SK-N-SH (cell line): Measurements from ENCODE around the gene MFAP4. TPM values are rescaled to one million over a fixed set of nuclear protein-coding genes. Genes with fewer than 3 reads are reported as not detected.

Source experiments
- CTCF ChIA-PET: fragments of 300-600, 350-600 bp; formaldehyde crosslinking; extraction: SDS; loops from one replicate; lab custom pipeline; 2021; lab: Yijun Ruan, JAX
- POLR2A ChIA-PET: fragments of 350-600 bp; sonication (Branson Sonifier 250); formaldehyde crosslinking; extraction: SDS; loops from one replicate; lab custom pipeline; 2020; ENCODE audit warnings: antibody characterized with exemption, inconsistent platforms; lab: Yijun Ruan, JAX
- DNase-seq: peaks from one replicate; pipeline ENCODE4 v3.0.0; 2012
- H2AFZ ChIP-seq: fragments of 200-600 bp; sonication (generic); 2 replicates; pipeline ENCODE4 v1.8.1; 2016; ENCODE audit warnings: antibody characterized with exemption, mild to moderate bottlenecking, low read depth
- H3F3A ChIP-seq: fragments of 200-600 bp; sonication (generic); replicated peaks from 2 replicates; pipeline ENCODE3; 2016; ENCODE audit warnings: antibody characterized with exemption, mild to moderate bottlenecking; ENCODE audit not compliant: insufficient read depth
- H3K27ac ChIP-seq, 2 experiments: fragments of 200-500 bp in 1 of 2; fragments of 200-600 bp in 1 of 2; sonication (Bioruptor generic) in 1 of 2; sonication (generic), shearing (Covaris generic) in 1 of 2; 2 replicates each; pipeline versions ENCODE4 v1.5.1 to v1.6.1; 2014 to 2016; ENCODE audit warnings: low read depth in 2 of 2, inconsistent platforms in 1 of 2, low read length in 1 of 2, mild to moderate bottlenecking in 1 of 2, mixed read lengths in 1 of 2
- H3K27me3 ChIP-seq: fragments of 200-600 bp; sonication (generic), shearing (Covaris generic); 2 replicates; pipeline ENCODE4 v1.6.1; 2016; ENCODE audit warnings: mixed run types; ENCODE audit not compliant: insufficient read depth
- H3K36me3 ChIP-seq, 2 experiments: fragments of 200-500 bp in 1 of 2; fragments of 200-600 bp in 1 of 2; sonication (Bioruptor generic) in 1 of 2; sonication (generic) in 1 of 2; replicated peaks in 1 of 2; 2 replicates each; pipeline versions ENCODE3 to v1.5.1; 2014 to 2016; ENCODE audit warnings: low read length in 1 of 2, mild to moderate bottlenecking in 1 of 2; ENCODE audit not compliant: insufficient read depth in 2 of 2, control insufficient read depth in 1 of 2
- H3K4me1 ChIP-seq, 2 experiments: fragments of 200-500 bp in 1 of 2; fragments of 200-600 bp in 1 of 2; sonication (Bioruptor generic) in 1 of 2; sonication (generic), shearing (Covaris generic) in 1 of 2; 2 replicates each; pipeline versions ENCODE4 v1.5.1 to v1.6.1; 2014 to 2016; ENCODE audit warnings: low read depth in 1 of 2, low read length in 1 of 2, mixed run types in 1 of 2; ENCODE audit not compliant: insufficient read depth in 2 of 2, control insufficient read depth in 1 of 2
- H3K4me2 ChIP-seq: fragments of 200-600 bp; sonication (generic), shearing (Covaris generic); 2 replicates; pipeline ENCODE4 v1.6.1; 2017; ENCODE audit warnings: mixed run types
- H3K4me3 ChIP-seq, 2 experiments: fragments of 200-500 bp in 1 of 2; fragments of 200-600 bp in 1 of 2; sonication (Bioruptor generic) in 1 of 2; sonication (generic), shearing (Covaris generic) in 1 of 2; 2 replicates each; pipeline versions ENCODE4 v1.5.1 to v1.8.1; 2014 to 2016; ENCODE audit warnings: low read depth in 2 of 2, inconsistent platforms in 1 of 2, low read length in 1 of 2, mild to moderate bottlenecking in 1 of 2, mixed read lengths in 1 of 2, moderate library complexity in 1 of 2
- H3K79me2 ChIP-seq: fragments of 200-600 bp; sonication (generic); 2 replicates; pipeline ENCODE4 v1.8.1; 2017; ENCODE audit warnings: mild to moderate bottlenecking; ENCODE audit not compliant: insufficient read depth
- H3K9ac ChIP-seq: fragments of 200-600 bp; sonication (generic); 2 replicates; pipeline ENCODE4 v1.6.1; 2017; ENCODE audit warnings: mixed run types
- H3K9me2 ChIP-seq: fragments of 200-600 bp; sonication (generic); 2 replicates; pipeline ENCODE4 v1.6.1; 2017; ENCODE audit warnings: mixed run types
- H3K9me3 ChIP-seq: fragments of 200-600 bp; sonication (generic); 2 replicates; pipeline ENCODE4 v1.6.1; 2017; ENCODE audit warnings: mixed run types, mild to moderate bottlenecking, moderate library complexity
- H4K20me1 ChIP-seq: fragments of 200-600 bp; sonication (generic); 2 replicates; pipeline ENCODE4 v1.6.1; 2017; ENCODE audit warnings: mild to moderate bottlenecking, mixed run types; ENCODE audit not compliant: insufficient read depth
- CHD2 ChIP-seq: fragments of 150-350 bp; IDR thresholded peaks from 2 replicates; pipeline ENCODE4 v1.6.1; 2018; ENCODE audit warnings: low read length; ENCODE audit not compliant: partially characterized antibody
- EP300 ChIP-seq, 2 experiments: IDR thresholded peaks; 2 replicates each; pipeline versions ENCODE4 v1.4.0 to v1.6.1; 2012; ENCODE audit warnings: borderline replicate concordance in 1 of 2, low read depth in 1 of 2, low read length in 1 of 2
- FOSL2 ChIP-seq: IDR thresholded peaks from 2 replicates; pipeline ENCODE4 v1.4.0; 2012; ENCODE audit warnings: low read depth, mild to moderate bottlenecking, moderate library complexity, borderline replicate concordance
- FOXJ3 ChIP-seq: sonication (generic); formaldehyde crosslinking; IDR thresholded peaks from 2 replicates; pipeline ENCODE4 v1.5.1; 2020; ENCODE audit warnings: mild to moderate bottlenecking, missing genetic modification reagents
- FOXM1 ChIP-seq: IDR thresholded peaks from 2 replicates; pipeline ENCODE4 v1.4.0; 2012; ENCODE audit warnings: low read depth, mild to moderate bottlenecking
- GABPA ChIP-seq: IDR thresholded peaks from 2 replicates; pipeline ENCODE4 v1.4.0; 2012; ENCODE audit warnings: low read depth, mild to moderate bottlenecking
- GATA2 ChIP-seq: sonication (generic); formaldehyde crosslinking; IDR thresholded peaks from 2 replicates; pipeline ENCODE4 v1.5.0; 2020; ENCODE audit warnings: mild to moderate bottlenecking, missing genetic modification reagents
- MXI1 ChIP-seq: IDR thresholded peaks from 2 replicates; pipeline ENCODE4 v1.6.1; 2012; ENCODE audit warnings: mild to moderate bottlenecking, low read depth, low read length, improper control_type of control experiment
- NFIC ChIP-seq: IDR thresholded peaks from 2 replicates; pipeline ENCODE4 v1.4.0; 2012; ENCODE audit warnings: borderline replicate concordance
- RAD21 ChIP-seq: IDR thresholded peaks from 2 replicates; pipeline ENCODE4 v1.6.1; 2012; ENCODE audit warnings: mild to moderate bottlenecking, low read length
- RCOR1 ChIP-seq: fragments of 150-350 bp; IDR thresholded peaks from 2 replicates; pipeline ENCODE4 v1.6.1; 2017; ENCODE audit warnings: antibody characterized with exemption, low read length
- SIN3A ChIP-seq: IDR thresholded peaks from 2 replicates; pipeline ENCODE4 v1.6.1; 2012; ENCODE audit warnings: low read depth, mild to moderate bottlenecking, low read length, moderate library complexity, borderline replicate concordance
- TAF1 ChIP-seq: IDR thresholded peaks from 2 replicates; pipeline ENCODE4 v1.6.1; 2012; ENCODE audit warnings: low read depth, mild to moderate bottlenecking, low read length, moderate library complexity, borderline replicate concordance
- TEAD4 ChIP-seq: IDR thresholded peaks from 2 replicates; pipeline ENCODE4 v1.4.0; 2012; ENCODE audit warnings: mild to moderate bottlenecking, borderline replicate concordance; ENCODE audit not compliant: insufficient read depth
- YY1 ChIP-seq: IDR thresholded peaks from 2 replicates; pipeline ENCODE4 v1.4.0; 2012; ENCODE audit warnings: low read depth, mild to moderate bottlenecking
- WGBS: methylation state at CpG from one replicate; pipeline ENCODE4 v1.1.6; 2017; ENCODE audit warnings: low lambda C conversion rate; 5-methylcytosine and 5-hydroxymethylcytosine counted together
- polyA plus RNA-seq, 3 experiments: library from polyadenylated mRNA; depleted of rRNA; stranded (reverse); fragments of >200 nt; gene quantifications; 2 replicates each; pipeline ENCODE4 v1.2.3, GENCODE V29; 2012
- TF ChIP-seq, protein P1 (sequence below): IDR thresholded peaks from 2 replicates; pipeline ENCODE4 v1.4.0; 2012; ENCODE audit warnings: low read depth
- TF ChIP-seq, protein P2 (sequence below): IDR thresholded peaks from 2 replicates; pipeline ENCODE4 v1.4.0; 2012; ENCODE audit warnings: low read depth, borderline replicate concordance
- TF ChIP-seq, protein P3 (sequence below): fragments of 150-350 bp; IDR thresholded peaks from 2 replicates; pipeline ENCODE4 v1.6.1; 2016; ENCODE audit warnings: mild to moderate bottlenecking, low read depth, low read length

The MFAP4 gene
- polyA plus RNA-seq, 1 of the 3 experiments (the other 2 are of a cell fraction), result 120 TPM

DNA sequence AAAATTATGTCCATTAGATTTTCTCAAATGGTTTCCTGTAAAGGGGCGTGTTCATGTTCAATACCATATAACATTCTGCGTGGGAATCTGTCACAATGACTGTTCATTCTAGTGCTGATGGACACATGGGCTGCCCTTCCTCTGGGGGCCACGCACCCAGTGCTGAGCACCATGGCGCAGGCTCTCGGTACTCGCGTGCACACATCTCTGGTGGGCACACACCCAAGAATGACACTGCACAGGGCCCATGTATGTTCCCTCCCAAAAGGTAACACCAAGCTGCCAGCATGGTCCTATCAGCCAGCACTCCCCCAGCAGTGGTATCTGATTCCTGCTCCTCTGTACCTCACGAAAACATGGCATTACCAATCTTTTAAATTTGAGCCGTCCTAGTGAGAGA is 38.2 kb downstream of the MFAP4 start:
- H3K9me3 ChIP-seq, result no peaks in the 10 kb centered on the region
- POLR2A ChIA-PET, result no interaction called here
- WGBS, result 96% methylated on average over 9 of the region's 9 CpGs
- H3K36me3 ChIP-seq, result peaks cover 0 to 6% of the 10 kb centered on the region in 2 experiments
- no peak for TF ChIP-seq MXI1
- TF ChIP-seq FOXJ3 (CRISPR knock-in tag), result no peak
- TF ChIP-seq, protein P1, sequence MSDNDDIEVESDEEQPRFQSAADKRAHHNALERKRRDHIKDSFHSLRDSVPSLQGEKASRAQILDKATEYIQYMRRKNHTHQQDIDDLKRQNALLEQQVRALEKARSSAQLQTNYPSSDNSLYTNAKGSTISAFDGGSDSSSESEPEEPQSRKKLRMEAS, result no peak
- TF ChIP-seq, protein P2, sequence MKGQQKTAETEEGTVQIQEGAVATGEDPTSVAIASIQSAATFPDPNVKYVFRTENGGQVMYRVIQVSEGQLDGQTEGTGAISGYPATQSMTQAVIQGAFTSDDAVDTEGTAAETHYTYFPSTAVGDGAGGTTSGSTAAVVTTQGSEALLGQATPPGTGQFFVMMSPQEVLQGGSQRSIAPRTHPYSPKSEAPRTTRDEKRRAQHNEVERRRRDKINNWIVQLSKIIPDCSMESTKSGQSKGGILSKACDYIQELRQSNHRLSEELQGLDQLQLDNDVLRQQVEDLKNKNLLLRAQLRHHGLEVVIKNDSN, result no peak
- TF ChIP-seq TEAD4, result no peak
- no peaks in the 10 kb centered on the region for H3K27me3 ChIP-seq
- no peak overlapping the region for H3K4me2 ChIP-seq
- DNase-seq, result no peak
- H3K9me2 ChIP-seq, result no peaks in the 10 kb centered on the region
- peaks cover 33% of the 10 kb centered on the region for H3F3A ChIP-seq
- H2AFZ ChIP-seq, result no peak overlapping the region
- no peaks in the 10 kb centered on the region for H4K20me1 ChIP-seq
- H3K4me3 ChIP-seq, result no peak overlapping the region
- H3K27ac ChIP-seq, result no peak overlapping the region
- CTCF ChIA-PET, result no interaction called here
- peaks cover 5 to 20% of the 10 kb centered on the region in 2 experiments; a peak in 3 of 4 replicates for H3K4me1 ChIP-seq
- H3K9ac ChIP-seq, result no peak overlapping the region
- H3K79me2 ChIP-seq, result no peaks in the 10 kb centered on the region

DNA sequence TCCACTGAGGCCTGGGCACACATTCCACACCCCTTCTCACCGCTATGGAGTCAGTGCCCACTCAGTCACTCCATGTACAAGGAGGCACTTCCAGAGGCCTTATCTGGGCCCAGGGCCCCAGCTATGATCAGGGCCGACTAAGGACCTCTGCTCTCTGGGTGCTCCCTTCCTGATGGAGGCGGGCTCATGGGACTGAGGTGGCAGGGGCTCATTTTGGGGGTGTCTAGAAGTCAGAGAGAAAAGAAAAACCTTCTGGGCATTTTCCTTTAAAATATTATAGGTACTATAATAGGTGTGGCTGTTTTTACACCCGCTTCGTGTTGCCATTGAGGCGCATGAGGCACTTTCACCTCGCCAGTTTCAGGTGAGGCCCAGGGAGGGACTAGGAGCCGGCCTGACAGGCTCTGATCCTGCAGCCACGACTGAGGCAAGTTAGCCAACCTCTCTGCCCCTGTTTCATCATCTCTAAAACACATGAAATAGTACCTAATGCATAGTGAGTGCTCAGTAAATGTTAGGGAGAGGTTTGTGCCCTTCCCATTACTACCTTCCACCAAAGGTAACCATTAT is 38.8 kb downstream of the MFAP4 start:
- H2AFZ ChIP-seq, result no peak overlapping the region
- peak overlapping the region; percentile 35; the same call in 1 of the 2 replicates for H3K4me2 ChIP-seq

More for the DNA sequence above, 38.8 kb downstream of the MFAP4 start:
- Histone ChIP-seq H4K20me1 (no peaks in the 10 kb centered on the region), H3K9me2 (no peaks in the 10 kb centered on the region), H3K4me1 (peaks cover 6 to 20% of the 10 kb centered on the region in 2 experiments; a peak in 3 of 4 replicates), H3K79me2 (no peaks in the 10 kb centered on the region), H3K36me3 (peaks cover 0 to 6% of the 10 kb centered on the region in 2 experiments), H3F3A (peaks cover 31% of the 10 kb centered on the region), H3K9ac (no peak overlapping the region), H3K27ac (peak overlapping the region in 1 of 2 experiments; percentile 90; a peak in 2 of 4 replicates), H3K4me3 (no peak overlapping the region), H3K9me3 (no peaks in the 10 kb centered on the region), H3K27me3 (no peaks in the 10 kb centered on the region)
- 98% methylated on average over 9 of the region's 9 CpGs for whole genome bisulfite sequencing
- POLR2A ChIA-PET, result no interaction called here
- TF ChIP-seq TEAD4 (no peak), GATA2 (CRISPR knock-in tag) (no peak), RCOR1 (no peak), CHD2 (no peak), GABPA (no peak), YY1 (no peak), EP300 (IDR thresholded peaks at IDR 0.05; ENCODE audit: borderline replicate concordance in 1 of 2, low read depth in 1 of 2, low read length in 1 of 2) (no peak), FOXM1 (no peak), RAD21 (no peak), NFIC (no peak), SIN3A (no peak), TAF1 (no peak), FOSL2 (no peak)
- TF ChIP-seq, protein P2, result no peak
- TF ChIP-seq, protein P3, sequence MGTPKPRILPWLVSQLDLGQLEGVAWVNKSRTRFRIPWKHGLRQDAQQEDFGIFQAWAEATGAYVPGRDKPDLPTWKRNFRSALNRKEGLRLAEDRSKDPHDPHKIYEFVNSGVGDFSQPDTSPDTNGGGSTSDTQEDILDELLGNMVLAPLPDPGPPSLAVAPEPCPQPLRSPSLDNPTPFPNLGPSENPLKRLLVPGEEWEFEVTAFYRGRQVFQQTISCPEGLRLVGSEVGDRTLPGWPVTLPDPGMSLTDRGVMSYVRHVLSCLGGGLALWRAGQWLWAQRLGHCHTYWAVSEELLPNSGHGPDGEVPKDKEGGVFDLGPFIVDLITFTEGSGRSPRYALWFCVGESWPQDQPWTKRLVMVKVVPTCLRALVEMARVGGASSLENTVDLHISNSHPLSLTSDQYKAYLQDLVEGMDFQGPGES, result no peak
- CTCF ChIA-PET, result no interaction called here
- DNase-seq, result no peak
